ENCODE data around the gene TBC1D1. TPM values are rescaled to one million over a fixed set of nuclear protein-coding genes. Genes with fewer than 3 reads are reported as not detected.

The TBC1D1 gene
- total RNA-seq, 1 donor from 2014 or later, result 113 TPM

DNA sequence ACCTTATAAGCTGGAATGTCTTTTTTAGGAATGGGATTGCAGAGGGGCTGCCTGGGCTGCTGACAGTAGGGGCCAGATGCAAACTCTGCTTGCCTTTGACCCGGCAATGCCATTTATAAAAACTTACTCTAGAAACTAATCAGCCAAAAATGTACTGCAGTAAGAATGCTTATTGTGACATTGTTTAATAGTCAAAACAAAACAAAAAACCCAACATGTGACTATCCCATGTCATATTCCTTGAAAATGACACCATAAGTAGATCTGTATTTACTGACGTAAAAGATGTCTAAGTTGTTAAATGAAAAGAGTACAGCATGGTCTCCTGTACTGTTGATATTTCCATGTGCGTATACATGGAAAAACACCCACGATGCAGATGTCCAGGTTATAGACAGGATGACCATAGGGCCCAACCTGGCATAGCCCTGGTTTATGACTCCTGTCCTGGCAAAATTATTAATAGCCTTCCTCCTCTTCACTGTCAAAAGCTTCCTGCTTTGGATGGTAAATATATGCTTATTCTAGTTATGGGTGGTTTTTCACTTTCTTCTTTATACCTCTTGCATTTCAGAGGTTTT, 208.2 kb downstream of the TBC1D1 start:
- H3K27me3 Mint-ChIP-seq (ENCODE audit: low read depth), result no peaks in the 10 kb centered on the region
- peaks cover 4% of the 10 kb centered on the region for H3K4me1 Mint-ChIP-seq
- TF ChIP-seq, protein P1, sequence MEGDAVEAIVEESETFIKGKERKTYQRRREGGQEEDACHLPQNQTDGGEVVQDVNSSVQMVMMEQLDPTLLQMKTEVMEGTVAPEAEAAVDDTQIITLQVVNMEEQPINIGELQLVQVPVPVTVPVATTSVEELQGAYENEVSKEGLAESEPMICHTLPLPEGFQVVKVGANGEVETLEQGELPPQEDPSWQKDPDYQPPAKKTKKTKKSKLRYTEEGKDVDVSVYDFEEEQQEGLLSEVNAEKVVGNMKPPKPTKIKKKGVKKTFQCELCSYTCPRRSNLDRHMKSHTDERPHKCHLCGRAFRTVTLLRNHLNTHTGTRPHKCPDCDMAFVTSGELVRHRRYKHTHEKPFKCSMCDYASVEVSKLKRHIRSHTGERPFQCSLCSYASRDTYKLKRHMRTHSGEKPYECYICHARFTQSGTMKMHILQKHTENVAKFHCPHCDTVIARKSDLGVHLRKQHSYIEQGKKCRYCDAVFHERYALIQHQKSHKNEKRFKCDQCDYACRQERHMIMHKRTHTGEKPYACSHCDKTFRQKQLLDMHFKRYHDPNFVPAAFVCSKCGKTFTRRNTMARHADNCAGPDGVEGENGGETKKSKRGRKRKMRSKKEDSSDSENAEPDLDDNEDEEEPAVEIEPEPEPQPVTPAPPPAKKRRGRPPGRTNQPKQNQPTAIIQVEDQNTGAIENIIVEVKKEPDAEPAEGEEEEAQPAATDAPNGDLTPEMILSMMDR (conservative IDR thresholded peaks at IDR 0.05), result no peak
- peaks cover 8% of the 10 kb centered on the region for H3K36me3 Mint-ChIP-seq (ENCODE audit: low read depth)
- H3K4me3 Mint-ChIP-seq, result no peak overlapping the region
- no peak overlapping the region for H3K27ac Mint-ChIP-seq (ENCODE audit: unreplicated experiment)
- no peak for DNase-seq (ENCODE audit: low read depth, low spot score)
- peaks cover 2% of the 10 kb centered on the region for H3K9me3 Mint-ChIP-seq

GRCh38 chr4:38099908-38100407, 209.1 kb downstream of the TBC1D1 start:
- Mint-ChIP-seq H3K4me1 (peaks cover 4% of the 10 kb centered on the region), H3K27ac (ENCODE audit: unreplicated experiment) (no peak overlapping the region), H3K4me3 (no peak overlapping the region), H3K27me3 (ENCODE audit: low read depth) (no peaks in the 10 kb centered on the region), H3K9me3 (peaks cover 2% of the 10 kb centered on the region), H3K36me3 (ENCODE audit: low read depth) (peaks cover 9% of the 10 kb centered on the region)
- TF ChIP-seq, protein P1 (conservative IDR thresholded peaks at IDR 0.05), result no peak
- DNase-seq (ENCODE audit: low read depth, low spot score), result no peak

DNA sequence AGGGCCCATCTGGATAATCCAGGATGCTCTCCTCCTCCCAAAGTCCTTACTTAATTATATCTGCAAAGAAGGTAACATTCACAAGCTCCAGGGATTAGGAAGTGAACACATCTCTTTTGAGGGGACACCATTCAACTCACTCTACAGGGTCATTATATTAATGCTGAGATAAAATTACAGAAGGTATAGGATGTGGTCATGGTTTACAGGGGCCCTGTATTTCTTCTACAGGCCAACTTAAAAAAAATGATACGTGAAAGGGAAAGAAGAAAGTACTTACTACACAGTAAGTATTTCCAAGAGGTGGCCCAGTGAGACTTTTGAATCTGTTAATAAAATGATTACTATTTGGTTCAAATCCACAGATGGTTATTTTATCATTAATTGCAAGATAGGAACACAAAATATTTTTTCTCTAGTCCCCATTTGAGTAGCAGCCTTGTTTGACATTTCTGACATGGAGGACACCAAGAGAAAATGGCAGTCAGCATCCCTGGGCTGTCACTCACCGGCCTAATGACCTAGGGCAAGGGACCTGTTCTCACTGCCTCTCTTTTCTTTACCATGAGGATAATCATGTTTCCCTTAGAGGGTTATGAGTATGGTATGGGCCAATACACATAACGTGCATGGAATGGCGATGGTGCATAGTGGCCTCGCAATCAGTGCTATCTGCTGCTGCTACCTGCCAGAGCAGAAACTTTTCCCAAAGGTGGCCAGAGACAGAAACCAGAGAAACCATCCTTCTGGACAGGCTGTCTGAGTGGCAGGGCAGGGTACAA, 209.8 kb downstream of the TBC1D1 start:
- H3K9me3 Mint-ChIP-seq, result no peaks in the 10 kb centered on the region
- H3K27ac Mint-ChIP-seq (ENCODE audit: unreplicated experiment), result no peak overlapping the region
- no peaks in the 10 kb centered on the region for H3K27me3 Mint-ChIP-seq (ENCODE audit: low read depth)
- no peak overlapping the region for H3K4me3 Mint-ChIP-seq
- H3K36me3 Mint-ChIP-seq (ENCODE audit: low read depth), result peaks cover 7% of the 10 kb centered on the region
- H3K4me1 Mint-ChIP-seq, result peaks cover 4% of the 10 kb centered on the region
- TF ChIP-seq, protein P1 (conservative IDR thresholded peaks at IDR 0.05), result no peak
- DNase-seq (ENCODE audit: low read depth, low spot score), result no peak

DNA sequence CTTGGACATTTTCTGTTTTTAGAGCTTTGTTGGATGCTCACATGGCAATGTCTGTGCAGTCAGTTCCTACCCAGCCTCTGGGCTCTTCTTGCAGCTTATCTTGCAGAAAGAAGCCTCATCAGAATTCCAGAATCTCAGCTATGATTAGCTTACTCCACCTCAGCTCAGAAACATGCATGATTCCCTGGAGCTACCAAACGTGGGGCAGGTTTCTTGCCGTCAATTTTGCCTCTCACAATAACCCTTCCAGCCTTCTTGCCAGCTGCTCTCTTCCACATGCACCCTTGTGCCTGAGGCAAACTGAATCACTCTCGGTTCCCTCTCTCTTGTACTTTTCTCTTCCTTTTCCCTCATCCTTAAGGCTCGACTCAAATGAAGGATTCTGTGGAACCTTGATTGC, 210.7 kb downstream of the TBC1D1 start:
- no peaks in the 10 kb centered on the region for H3K9me3 Mint-ChIP-seq
- H3K27me3 Mint-ChIP-seq (ENCODE audit: low read depth), result no peaks in the 10 kb centered on the region
- H3K36me3 Mint-ChIP-seq (ENCODE audit: low read depth), result peaks cover 3% of the 10 kb centered on the region
- H3K27ac Mint-ChIP-seq (ENCODE audit: unreplicated experiment), result no peak overlapping the region
- H3K4me3 Mint-ChIP-seq, result no peak overlapping the region
- DNase-seq (ENCODE audit: low read depth, low spot score), result no peak
- TF ChIP-seq, protein P1 (conservative IDR thresholded peaks at IDR 0.05), result no peak
- H3K4me1 Mint-ChIP-seq, result peaks cover 4% of the 10 kb centered on the region

DNA sequence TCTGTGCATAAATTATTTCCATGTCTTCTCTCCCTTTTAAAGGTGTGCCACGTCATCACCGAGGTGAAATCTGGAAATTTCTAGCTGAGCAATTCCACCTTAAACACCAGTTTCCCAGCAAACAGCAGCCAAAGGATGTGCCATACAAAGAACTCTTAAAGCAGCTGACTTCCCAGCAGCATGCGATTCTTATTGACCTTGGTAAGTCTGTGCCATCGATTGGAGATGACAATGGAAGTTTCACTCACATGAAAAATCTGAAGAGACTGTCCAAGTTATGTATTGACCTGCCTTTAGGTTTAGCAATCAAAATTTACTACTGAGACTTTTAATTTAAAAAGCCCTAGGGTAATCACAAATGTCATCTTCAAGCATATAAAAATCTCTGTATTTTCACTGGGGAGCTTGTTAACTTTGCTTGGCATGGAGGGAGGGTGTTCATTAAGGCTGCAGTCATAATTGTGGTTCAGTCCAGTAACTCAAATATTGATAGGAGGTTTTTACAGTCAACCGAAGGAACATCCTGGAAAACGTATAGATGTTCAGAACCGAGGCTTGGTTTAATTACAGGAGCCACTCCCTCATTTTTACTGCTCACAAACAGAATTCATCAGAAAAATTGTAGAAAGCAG, 212.2 kb downstream of the TBC1D1 start:
- Mint-ChIP-seq H3K4me1 (peaks cover 4% of the 10 kb centered on the region), H3K27ac (ENCODE audit: unreplicated experiment) (no peak overlapping the region), H3K27me3 (ENCODE audit: low read depth) (peaks cover 4% of the 10 kb centered on the region), H3K9me3 (no peaks in the 10 kb centered on the region), H3K4me3 (no peak overlapping the region), H3K36me3 (ENCODE audit: low read depth) (peaks cover 12% of the 10 kb centered on the region)
- TF ChIP-seq, protein P1 (conservative IDR thresholded peaks at IDR 0.05), result no peak
- no peak for DNase-seq (ENCODE audit: low read depth, low spot score)
